HEK293 (cell line): ENCODE measurements around the gene FLNC.
A peak's percentile ranks its signal among the peaks of the same experiment; 100 is the strongest.

Experiments used
- CTCF ChIA-PET: fragments of 350-600 bp; formaldehyde crosslinking; extraction: SDS; loops from one replicate; lab custom pipeline; 2021; ENCODE audit warnings: antibody characterized with exemption; lab: Yijun Ruan, JAX
- POLR2A ChIA-PET: fragments of 300-600 bp; formaldehyde crosslinking; extraction: SDS; loops from one replicate; lab custom pipeline; 2020; ENCODE audit warnings: antibody characterized with exemption, inconsistent platforms; lab: Yijun Ruan, JAX
- H3K27ac ChIP-seq: fragments of 200-500 bp; sonication (Bioruptor generic); 2 replicates; pipeline ENCODE4 v1.5.1; 2014; ENCODE audit warnings: low read depth, low read length, control low read depth, inconsistent platforms; ENCODE audit errors: extremely low read depth
- H3K36me3 ChIP-seq, 2 experiments: fragments of 200-500 bp in 1 of 2; sonication (Bioruptor generic) in 1 of 2; 1 replicate in 1 of 2; 2 replicates in 1 of 2; pipeline ENCODE4 v1.5.1; 2014 to 2017; ENCODE audit warnings: inconsistent platforms in 2 of 2, low read length in 2 of 2; ENCODE audit not compliant: control insufficient read depth in 2 of 2, insufficient read depth in 1 of 2
- H3K4me1 ChIP-seq: fragments of 200-500 bp; sonication (Bioruptor generic); 2 replicates; pipeline ENCODE4 v1.5.1; 2014; ENCODE audit warnings: mild to moderate bottlenecking, low read length, inconsistent platforms; ENCODE audit not compliant: control insufficient read depth, insufficient read depth
- H3K4me3 ChIP-seq: 2 replicates; pipeline ENCODE4 v1.5.1; 2011; ENCODE audit warnings: low read depth, mild to moderate bottlenecking, control low read depth, low read length, moderate library complexity
- H3K9me3 ChIP-seq: fragments of 200-500 bp; sonication (Bioruptor generic); 2 replicates; pipeline ENCODE4 v1.5.1; 2014; ENCODE audit warnings: low read depth, low read length, inconsistent platforms; ENCODE audit not compliant: control insufficient read depth, insufficient read depth
- FEZF1 ChIP-seq: fragments of 450-650 bp; formaldehyde crosslinking; IDR thresholded peaks from 2 replicates; pipeline ENCODE4 v1.5.1; 2016; ENCODE audit warnings: missing biosample characterization, missing genetic modification characterization
- HOXC10 ChIP-seq: sonication (generic); formaldehyde crosslinking; IDR thresholded peaks from 2 replicates; pipeline ENCODE4 v1.8.1; 2023; ENCODE audit warnings: mild to moderate bottlenecking, missing genetic modification reagents
- REPIN1 ChIP-seq: fragments of 450-650 bp; formaldehyde crosslinking; IDR thresholded peaks from 2 replicates; pipeline ENCODE4 v1.5.1; 2017; ENCODE audit warnings: missing biosample characterization, missing genetic modification characterization, low read depth
- ZBTB20 ChIP-seq: fragments of 450-650 bp; formaldehyde crosslinking; IDR thresholded peaks from 2 replicates; pipeline ENCODE4 v1.5.1; 2016; ENCODE audit warnings: missing biosample characterization, missing genetic modification characterization
- ZFP3 ChIP-seq: fragments of 450-650 bp; formaldehyde crosslinking; IDR thresholded peaks from 2 replicates; pipeline ENCODE4 v1.5.1; 2016; ENCODE audit warnings: low read depth, missing biosample characterization, missing genetic modification characterization
- ZNF335 ChIP-seq: fragments of 450-650 bp; formaldehyde crosslinking; conservative IDR thresholded peaks from 2 replicates; pipeline ENCODE4 v1.5.1; 2016; ENCODE audit warnings: missing biosample characterization, missing genetic modification characterization
- ZNF426 ChIP-seq: fragments of 450-650 bp; formaldehyde crosslinking; IDR thresholded peaks from 2 replicates; pipeline ENCODE4 v1.5.1; 2017; ENCODE audit warnings: missing biosample characterization, missing genetic modification characterization, mild to moderate bottlenecking, inconsistent platforms, moderate library complexity
- ZNF664 ChIP-seq: fragments of 450-650 bp; formaldehyde crosslinking; IDR thresholded peaks from 2 replicates; pipeline ENCODE4 v1.5.1; 2016; ENCODE audit warnings: missing biosample characterization, missing genetic modification characterization
- ZNF791 ChIP-seq: fragments of 450-650 bp; formaldehyde crosslinking; IDR thresholded peaks from 2 replicates; pipeline ENCODE4 v1.5.1; 2016; ENCODE audit warnings: missing biosample characterization, missing genetic modification characterization
- TF ChIP-seq, protein P1 (sequence below): fragments of 450-650 bp; formaldehyde crosslinking; IDR thresholded peaks from 2 replicates; pipeline ENCODE4 v1.5.1; 2016; ENCODE audit warnings: missing biosample characterization, missing genetic modification characterization
- TF ChIP-seq, protein P2 (sequence below): fragments of 450-650 bp; formaldehyde crosslinking; IDR thresholded peaks from 2 replicates; pipeline ENCODE4 v1.5.1; 2016; ENCODE audit warnings: missing biosample characterization, missing genetic modification characterization
- TF ChIP-seq, protein P3 (sequence below): fragments of 450-650 bp; formaldehyde crosslinking; IDR thresholded peaks from 2 replicates; pipeline ENCODE4 v1.5.1; 2017; ENCODE audit warnings: missing biosample characterization, missing genetic modification characterization
- TF ChIP-seq, protein P4 (sequence below): fragments of 450-650 bp; formaldehyde crosslinking; IDR thresholded peaks from 2 replicates; pipeline ENCODE4 v1.5.1; 2016; ENCODE audit warnings: missing biosample characterization, missing genetic modification characterization, borderline replicate concordance
- TF ChIP-seq, protein P5 (sequence below): fragments of 450-650 bp; formaldehyde crosslinking; IDR thresholded peaks from 2 replicates; pipeline ENCODE4 v1.5.1; 2017; ENCODE audit warnings: missing biosample characterization, missing genetic modification characterization
- TF ChIP-seq, protein P6 (sequence below): fragments of 450-650 bp; formaldehyde crosslinking; IDR thresholded peaks from 2 replicates; pipeline ENCODE4 v1.5.1; 2016; ENCODE audit warnings: missing biosample characterization, missing genetic modification characterization

Gene FLNC

DNA sequence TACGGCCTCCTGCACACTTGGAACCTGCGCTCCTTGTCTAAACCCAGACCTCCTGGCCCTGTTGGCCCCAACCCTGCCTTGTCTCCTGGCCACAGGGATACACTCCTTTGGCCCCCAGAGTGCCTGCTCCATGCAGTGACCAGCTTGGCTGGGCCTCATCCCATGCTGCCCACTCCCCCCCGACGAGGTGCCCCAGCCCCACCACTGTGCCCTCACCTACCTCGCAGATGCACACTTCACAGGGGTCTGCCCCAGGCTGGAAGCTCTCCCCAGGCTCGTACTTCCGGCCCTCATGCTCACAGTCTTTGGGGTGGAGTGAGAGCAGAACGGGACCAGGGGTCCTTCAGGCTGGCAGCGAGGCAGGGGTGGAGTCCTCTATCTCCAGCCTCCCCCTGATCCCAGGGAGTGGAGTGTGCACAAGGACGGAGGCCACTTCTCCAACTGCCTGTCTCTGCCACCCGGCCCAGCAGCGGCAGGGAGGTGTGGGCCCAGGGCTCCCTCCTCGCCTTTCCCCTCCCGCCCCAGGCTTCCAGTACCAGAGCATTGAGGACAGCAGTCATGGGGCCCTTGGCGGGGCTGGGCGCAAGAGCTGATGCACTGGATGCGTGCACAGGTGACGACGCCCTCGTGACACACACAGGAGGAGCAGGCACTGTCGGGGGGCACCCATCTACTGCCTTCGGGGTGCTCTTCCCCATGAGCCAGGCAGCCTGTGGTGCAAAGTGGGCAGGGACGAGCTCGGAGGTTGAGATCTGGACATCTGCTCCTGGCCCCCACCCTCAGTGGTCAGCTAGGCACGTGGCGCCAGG lies 54.6 kb downstream of the FLNC start (continued):
- TF ChIP-seq, protein P1, sequence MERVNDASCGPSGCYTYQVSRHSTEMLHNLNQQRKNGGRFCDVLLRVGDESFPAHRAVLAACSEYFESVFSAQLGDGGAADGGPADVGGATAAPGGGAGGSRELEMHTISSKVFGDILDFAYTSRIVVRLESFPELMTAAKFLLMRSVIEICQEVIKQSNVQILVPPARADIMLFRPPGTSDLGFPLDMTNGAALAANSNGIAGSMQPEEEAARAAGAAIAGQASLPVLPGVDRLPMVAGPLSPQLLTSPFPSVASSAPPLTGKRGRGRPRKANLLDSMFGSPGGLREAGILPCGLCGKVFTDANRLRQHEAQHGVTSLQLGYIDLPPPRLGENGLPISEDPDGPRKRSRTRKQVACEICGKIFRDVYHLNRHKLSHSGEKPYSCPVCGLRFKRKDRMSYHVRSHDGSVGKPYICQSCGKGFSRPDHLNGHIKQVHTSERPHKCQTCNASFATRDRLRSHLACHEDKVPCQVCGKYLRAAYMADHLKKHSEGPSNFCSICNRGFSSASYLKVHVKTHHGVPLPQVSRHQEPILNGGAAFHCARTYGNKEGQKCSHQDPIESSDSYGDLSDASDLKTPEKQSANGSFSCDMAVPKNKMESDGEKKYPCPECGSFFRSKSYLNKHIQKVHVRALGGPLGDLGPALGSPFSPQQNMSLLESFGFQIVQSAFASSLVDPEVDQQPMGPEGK (tag by site-specific recombination), result no peak

DNA sequence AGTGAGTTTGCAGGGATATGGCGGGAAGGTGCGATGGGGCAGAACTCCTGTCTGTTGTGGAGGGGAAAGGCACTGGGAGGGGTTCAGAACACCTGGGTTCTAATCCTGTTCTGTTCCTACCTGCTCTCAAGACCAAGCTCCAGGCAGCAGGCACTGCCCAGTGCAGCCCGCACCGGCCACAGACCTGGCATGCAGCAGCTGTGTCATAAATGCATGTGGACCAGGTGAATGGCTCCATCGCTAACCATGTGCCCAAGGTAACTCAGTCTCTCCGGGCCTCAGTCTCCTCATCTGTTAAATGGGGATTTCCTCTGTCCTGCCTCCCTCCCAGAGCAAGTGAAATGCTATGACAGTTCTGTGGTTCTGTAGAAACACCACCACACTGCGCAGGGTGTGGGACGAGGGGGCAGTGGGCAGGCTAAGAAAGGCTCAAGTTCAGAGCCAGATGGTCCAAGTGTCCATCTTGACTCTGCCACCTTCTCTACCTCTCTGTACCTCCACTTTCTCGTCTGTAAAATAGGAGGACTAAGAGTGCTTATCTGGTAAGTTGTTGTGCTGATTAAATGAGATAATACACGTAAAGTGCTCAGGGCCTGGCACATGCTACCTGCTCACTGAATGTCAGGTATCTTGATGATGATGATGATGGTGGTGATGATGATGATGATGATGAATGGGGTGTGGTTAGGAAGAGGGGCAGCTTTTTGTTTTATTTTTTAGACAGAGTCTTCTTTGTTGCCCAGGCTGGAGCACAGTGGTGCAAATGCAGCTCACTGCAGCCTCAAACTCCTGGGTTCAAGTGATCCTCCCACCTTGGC lies 55.4 kb downstream of the FLNC start:
- no peaks in the 10 kb centered on the region for H3K4me1 ChIP-seq
- TF ChIP-seq, protein P2, sequence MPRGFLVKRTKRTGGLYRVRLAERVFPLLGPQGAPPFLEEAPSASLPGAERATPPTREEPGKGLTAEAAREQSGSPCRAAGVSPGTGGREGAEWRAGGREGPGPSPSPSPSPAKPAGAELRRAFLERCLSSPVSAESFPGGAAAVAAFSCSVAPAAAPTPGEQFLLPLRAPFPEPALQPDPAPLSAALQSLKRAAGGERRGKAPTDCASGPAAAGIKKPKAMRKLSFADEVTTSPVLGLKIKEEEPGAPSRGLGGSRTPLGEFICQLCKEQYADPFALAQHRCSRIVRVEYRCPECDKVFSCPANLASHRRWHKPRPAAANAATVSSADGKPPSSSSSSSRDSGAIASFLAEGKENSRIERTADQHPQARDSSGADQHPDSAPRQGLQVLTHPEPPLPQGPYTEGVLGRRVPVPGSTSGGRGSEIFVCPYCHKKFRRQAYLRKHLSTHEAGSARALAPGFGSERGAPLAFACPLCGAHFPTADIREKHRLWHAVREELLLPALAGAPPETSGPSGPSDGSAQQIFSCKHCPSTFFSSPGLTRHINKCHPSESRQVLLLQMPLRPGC (tag by site-specific recombination), result no peak
- TF ChIP-seq, protein P3, sequence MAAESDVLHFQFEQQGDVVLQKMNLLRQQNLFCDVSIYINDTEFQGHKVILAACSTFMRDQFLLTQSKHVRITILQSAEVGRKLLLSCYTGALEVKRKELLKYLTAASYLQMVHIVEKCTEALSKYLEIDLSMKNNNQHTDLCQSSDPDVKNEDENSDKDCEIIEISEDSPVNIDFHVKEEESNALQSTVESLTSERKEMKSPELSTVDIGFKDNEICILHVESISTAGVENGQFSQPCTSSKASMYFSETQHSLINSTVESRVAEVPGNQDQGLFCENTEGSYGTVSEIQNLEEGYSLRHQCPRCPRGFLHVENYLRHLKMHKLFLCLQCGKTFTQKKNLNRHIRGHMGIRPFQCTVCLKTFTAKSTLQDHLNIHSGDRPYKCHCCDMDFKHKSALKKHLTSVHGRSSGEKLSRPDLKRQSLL (tag by site-specific recombination), result no peak
- TF ChIP-seq FEZF1 (tag by site-specific recombination) (no peak), ZNF664 (tag by site-specific recombination) (peak; percentile 96), ZBTB20 (no peak)
- no peak overlapping the region for H3K4me3 ChIP-seq
- no peaks in the 10 kb centered on the region for H3K9me3 ChIP-seq
- no peaks in the 10 kb centered on the region for H3K36me3 ChIP-seq
- POLR2A ChIA-PET, result interaction anchor here (0.5 to 0.6 kb wide), 3 partner anchors 7 to 201 kb away, joined by 4 to 6 read pairs (median 4); no protein-coding TSS in a partner anchor
- H3K27ac ChIP-seq, result no peak overlapping the region
- CTCF ChIA-PET, result interaction anchor here (0.5 to 1.6 kb wide), 10 partner anchors 11 to 481 kb away, joined by 3 to 5 read pairs (median 3); no protein-coding TSS in a partner anchor

DNA sequence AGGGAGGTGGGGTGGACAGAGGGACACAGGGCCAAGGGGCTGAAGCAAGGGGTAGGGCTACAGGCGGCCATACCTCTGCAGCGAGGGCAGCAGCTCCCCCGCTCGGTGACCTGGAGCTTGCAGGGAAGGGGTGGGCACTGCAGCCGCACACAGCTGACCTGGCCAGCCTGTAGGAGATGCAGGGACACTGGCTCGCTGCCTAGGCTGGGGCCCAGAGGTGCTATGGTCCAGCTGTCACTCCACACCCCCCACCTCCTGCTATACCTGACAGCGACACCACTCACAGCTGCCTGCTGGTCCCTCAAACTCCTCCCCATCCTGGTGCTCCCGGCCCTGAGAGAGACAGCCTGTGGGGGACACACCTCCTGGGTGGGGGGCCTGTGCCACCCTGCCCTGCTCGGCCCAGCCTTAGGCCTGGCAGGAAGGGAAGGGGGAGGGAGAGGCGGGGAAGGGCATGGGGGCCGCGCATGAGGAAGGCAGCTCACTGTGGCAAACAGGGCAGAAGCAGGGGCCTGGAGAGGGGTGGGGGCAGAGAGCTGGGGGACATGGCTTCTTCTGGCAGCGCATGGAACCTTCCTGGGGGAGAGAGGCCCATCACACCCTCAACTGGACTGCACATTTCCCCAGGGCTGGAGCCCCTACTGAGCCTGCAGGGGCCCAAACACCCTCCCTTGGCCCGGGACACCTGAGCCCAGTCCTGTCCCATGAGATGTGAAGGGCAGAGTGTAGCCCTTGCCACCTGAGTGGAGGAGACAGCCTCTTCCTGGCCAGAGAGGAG lies 56.4 kb downstream of the FLNC start:
- ChIA-PET CTCF (interaction anchor here (0.5 to 1.6 kb wide), 5 partner anchors 17 to 482 kb away, joined by 3 to 5 read pairs (median 3); no protein-coding TSS in a partner anchor), POLR2A (interaction anchor here (0.5 to 0.7 kb wide), 3 partner anchors 8 to 411 kb away, joined by 3 to 4 read pairs (median 4); no protein-coding TSS in a partner anchor)
- no peak overlapping the region for H3K27ac ChIP-seq
- H3K4me1 ChIP-seq, result no peaks in the 10 kb centered on the region
- H3K9me3 ChIP-seq, result no peaks in the 10 kb centered on the region
- H3K36me3 ChIP-seq, result no peaks in the 10 kb centered on the region
- no peak overlapping the region for H3K4me3 ChIP-seq
- no peak for TF ChIP-seq ZNF335 (tag by site-specific recombination)
- no peak for TF ChIP-seq HOXC10
- TF ChIP-seq REPIN1 (tag by site-specific recombination), result no peak
- no peak for TF ChIP-seq ZFP3 (tag by site-specific recombination)
- TF ChIP-seq, protein P4, sequence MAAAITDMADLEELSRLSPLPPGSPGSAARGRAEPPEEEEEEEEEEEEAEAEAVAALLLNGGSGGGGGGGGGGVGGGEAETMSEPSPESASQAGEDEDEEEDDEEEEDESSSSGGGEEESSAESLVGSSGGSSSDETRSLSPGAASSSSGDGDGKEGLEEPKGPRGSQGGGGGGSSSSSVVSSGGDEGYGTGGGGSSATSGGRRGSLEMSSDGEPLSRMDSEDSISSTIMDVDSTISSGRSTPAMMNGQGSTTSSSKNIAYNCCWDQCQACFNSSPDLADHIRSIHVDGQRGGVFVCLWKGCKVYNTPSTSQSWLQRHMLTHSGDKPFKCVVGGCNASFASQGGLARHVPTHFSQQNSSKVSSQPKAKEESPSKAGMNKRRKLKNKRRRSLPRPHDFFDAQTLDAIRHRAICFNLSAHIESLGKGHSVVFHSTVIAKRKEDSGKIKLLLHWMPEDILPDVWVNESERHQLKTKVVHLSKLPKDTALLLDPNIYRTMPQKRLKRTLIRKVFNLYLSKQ (tag by site-specific recombination), result no peak
- TF ChIP-seq, protein P5, sequence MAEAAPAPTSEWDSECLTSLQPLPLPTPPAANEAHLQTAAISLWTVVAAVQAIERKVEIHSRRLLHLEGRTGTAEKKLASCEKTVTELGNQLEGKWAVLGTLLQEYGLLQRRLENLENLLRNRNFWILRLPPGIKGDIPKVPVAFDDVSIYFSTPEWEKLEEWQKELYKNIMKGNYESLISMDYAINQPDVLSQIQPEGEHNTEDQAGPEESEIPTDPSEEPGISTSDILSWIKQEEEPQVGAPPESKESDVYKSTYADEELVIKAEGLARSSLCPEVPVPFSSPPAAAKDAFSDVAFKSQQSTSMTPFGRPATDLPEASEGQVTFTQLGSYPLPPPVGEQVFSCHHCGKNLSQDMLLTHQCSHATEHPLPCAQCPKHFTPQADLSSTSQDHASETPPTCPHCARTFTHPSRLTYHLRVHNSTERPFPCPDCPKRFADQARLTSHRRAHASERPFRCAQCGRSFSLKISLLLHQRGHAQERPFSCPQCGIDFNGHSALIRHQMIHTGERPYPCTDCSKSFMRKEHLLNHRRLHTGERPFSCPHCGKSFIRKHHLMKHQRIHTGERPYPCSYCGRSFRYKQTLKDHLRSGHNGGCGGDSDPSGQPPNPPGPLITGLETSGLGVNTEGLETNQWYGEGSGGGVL, result no peak
- no peak for TF ChIP-seq ZNF426 (tag by site-specific recombination)
- TF ChIP-seq, protein P6, sequence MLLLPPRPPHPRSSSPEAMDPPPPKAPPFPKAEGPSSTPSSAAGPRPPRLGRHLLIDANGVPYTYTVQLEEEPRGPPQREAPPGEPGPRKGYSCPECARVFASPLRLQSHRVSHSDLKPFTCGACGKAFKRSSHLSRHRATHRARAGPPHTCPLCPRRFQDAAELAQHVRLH (tag by site-specific recombination), result no peak
- TF ChIP-seq ZNF791 (tag by site-specific recombination), result no peak
- TF ChIP-seq, protein P1 (tag by site-specific recombination), result no peak
